Heart right ventricle (tissue), 16 donors: Measurements from ENCODE around the gene ROCK2. TPM values are rescaled to one million over a fixed set of nuclear protein-coding genes. Genes with fewer than 3 reads are reported as not detected.

Experiments
- ATAC-seq, 8 donors: fragments of 200-7000 bp; cut with Tn5 transposase; one replicate each; pipeline ENCODE4 v1.9.1; 2020; ENCODE audit warnings: mild to moderate bottlenecking in 8 of 8, moderate library complexity in 8 of 8, moderate number of reproducible peaks in 1 of 8
- DNase-seq, 2 donors: peaks; one replicate each; pipeline ENCODE4 v3.0.0-alpha.2; 2020
- H3K27ac ChIP-seq, 10 donors: fragments of 200-600 bp; sonication (generic) in 2 of 10; one replicate each; pipeline versions ENCODE4 v1.5.0 to v1.8.0; 2020 to 2022; ENCODE audit warnings: mild to moderate bottlenecking in 3 of 10
- H3K27me3 ChIP-seq, 7 donors: fragments of 200-600 bp; one replicate each; pipeline ENCODE4 v1.8.0; 2021 to 2022; ENCODE audit warnings: mild to moderate bottlenecking in 2 of 7
- H3K36me3 ChIP-seq, 9 donors: fragments of 200-600 bp; sonication (generic) in 1 of 9; one replicate each; pipeline versions ENCODE4 v1.5.0 to v1.8.0; 2020 to 2022; ENCODE audit warnings: mild to moderate bottlenecking in 2 of 9
- H3K4me1 ChIP-seq, 9 donors: fragments of 200-600 bp; sonication (generic) in 1 of 9; one replicate each; pipeline versions ENCODE4 v1.5.0 to v1.8.0; 2020 to 2022; ENCODE audit warnings: mild to moderate bottlenecking in 4 of 9
- H3K4me3 ChIP-seq, 10 donors: fragments of 200-600 bp; sonication (generic) in 2 of 10; one replicate each; pipeline versions ENCODE4 v1.5.0 to v1.8.0; 2020 to 2022; ENCODE audit warnings: mild to moderate bottlenecking in 7 of 10, moderate library complexity in 2 of 10
- H3K9me3 ChIP-seq, 11 donors: fragments of 200-600 bp in 10 of 11; sonication (generic) in 2 of 11; one replicate each; pipeline versions ENCODE4 v1.5.0 to v1.8.0; 2013 to 2022; ENCODE audit warnings: mild to moderate bottlenecking in 2 of 11, control low read depth in 1 of 11, moderate library complexity in 1 of 11
- CTCF ChIP-seq, 9 donors: fragments of 200-600 bp; sonication (generic) in 2 of 9; IDR thresholded peaks; one replicate each; pipeline versions ENCODE4 v1.5.0 to v1.8.0; 2021 to 2022; ENCODE audit warnings: antibody characterized with exemption in 9 of 9, mild to moderate bottlenecking in 5 of 9, moderate library complexity in 1 of 9
- WGBS, 2 donors: extraction: QIAGEN DNeasy Blood & Tissue Kit; methylation state at CpG; one replicate each; pipeline ENCODE4 v1.1.7; 2013; ENCODE audit warnings: inconsistent platforms in 1 of 2; 5-methylcytosine and 5-hydroxymethylcytosine counted together
- intact Hi-C, 10 donors: fragments of 100-400 bp; cut with DNase I; formaldehyde crosslinking; loops; one replicate each; pipeline versions ENCODE4 v1.11.1 to v1.14.2; 2022
- polyA plus RNA-seq, 2 donors: library from polyadenylated mRNA; stranded (reverse); fragments of 200-250 nt; gene quantifications; one replicate each; pipeline ENCODE4 v1.2.3, GENCODE V29; 2013
- total RNA-seq, 10 donors: library from RNA; stranded (reverse); fragmentation: NEBNext Ultra II Directional in 3 of 10; extraction: Animal tissue kit (Norgen Biotek cat#: 25700) in 3 of 10; gene quantifications; one replicate each; pipeline versions ENCODE4 v1.2.1 to v1.2.4, GENCODE V29; 2021 to 2023
- donor health status: Arrhythmogenic right ventricular cardiomyopathy.
- donor health status: ischemic (EF 13 %, LVEDD 7.1; RV severe dilation, severe dysfunction).
- donor health status: healthy with polysubstance abuse.
- donor health status: DM: no; HTN: yes; CAD: no.
- donor health status: DM: no; HTN: no; CAD: no.
- donor health status: ischemic (EF 25% LVEDD 6.9; RV normal size, moderate dysfunction).
- donor health status: ischemic (EF 25% LVEDD 5.7; RV mildly dilated, moderate dysfunction).
- donor health status: healthy.
- donor health status: DM: yes; HTN: yes; CAD: no.
- donor health status: Ischemic cardiomyopathy.
- donor health status: ischemic (EF 35%, LVEDD 5.7; RV mildly dilated, moderate dysfunction).
- donor health status: nonischemic (EF 11% LVEDD 7.7; RV severe dilation, severe dysfunction).
- donor health status: DM: yes; HTN: yes; CAD: no.
- donor health status: PGD.
- donor health status: ischemic (EF 29% LVEDD 5.4; RV normal size, mild dysfunction).
- donor health status: nonischemic (EF 23%, LVEDD 6.1; RV moderate dilation, normal function).

ROCK2 gene
- total and polyA plus RNA-seq, 12 donors = 6.9 to 51.8 (median 36.5) TPM

GRCh38 chr2:11303290-11304013 is 41.0 kb downstream of the ROCK2 start:
- Histone ChIP-seq H3K9me3 (no peaks in the 10 kb centered on the region), H3K36me3 (no peaks in the 10 kb centered on the region), H3K27ac (no peak overlapping the region), H3K27me3 (no peaks in the 10 kb centered on the region), H3K4me1 (peaks cover 0 to 50% (median 33%) of the 10 kb centered on the region in 9 donors), H3K4me3 (no peak overlapping the region)
- DNase-seq = no peak
- intact Hi-C loops = no loop called here
- no peak for ATAC-seq
- no peak for TF ChIP-seq CTCF (IDR thresholded peaks at IDR 0.05)
- WGBS, 2 donors = 82 to 87% methylated on average over 5 of the region's 5 CpGs

- no peaks in the 10 kb centered on the region for H3K36me3 ChIP-seq
- no peak for TF ChIP-seq CTCF (IDR thresholded peaks at IDR 0.05)
- H3K9me3 ChIP-seq = no peaks in the 10 kb centered on the region
- intact Hi-C loops = no loop called here
- ATAC-seq (no peak), DNase-seq (no peak)
- H3K4me3 ChIP-seq = no peak overlapping the region
- no peak overlapping the region for H3K27ac ChIP-seq
- WGBS, 2 donors = 87% methylated on average over 6 of the region's 6 CpGs
- H3K27me3 ChIP-seq = no peaks in the 10 kb centered on the region
- peaks cover 0 to 47% (median 19%) of the 10 kb centered on the region in 9 donors for H3K4me1 ChIP-seq
Observed at GRCh38 chr2:11299439-11299838, 45.0 kb downstream of the ROCK2 start.

- Histone ChIP-seq H3K4me3 (no peak overlapping the region), H3K4me1 (peaks cover 0 to 41% (median 17%) of the 10 kb centered on the region in 9 donors), H3K27ac (no peak overlapping the region), H3K36me3 (no peaks in the 10 kb centered on the region), H3K27me3 (no peaks in the 10 kb centered on the region), H3K9me3 (no peaks in the 10 kb centered on the region)
- WGBS, 2 donors = 55 to 58% methylated on average over 3 of the region's 3 CpGs
- DNase-seq (no peak), ATAC-seq (no peak)
- no peak for TF ChIP-seq CTCF (IDR thresholded peaks at IDR 0.05)
- intact Hi-C loops = no loop called here
Observed at GRCh38 chr2:11298592-11298991, 45.8 kb downstream of the ROCK2 start.

GRCh38 chr2:11296401-11296800 is 48.0 kb downstream of the ROCK2 start:
- H3K9me3 ChIP-seq = peaks cover 0 to 8% (median 0%) of the 10 kb centered on the region in 11 donors
- H3K27me3 ChIP-seq = no peaks in the 10 kb centered on the region
- no peak for ATAC-seq
- WGBS, 2 donors = 82 to 85% methylated on average over 2 of the region's 2 CpGs
- no peak overlapping the region for H3K27ac ChIP-seq
- no peaks in the 10 kb centered on the region for H3K36me3 ChIP-seq
- H3K4me3 ChIP-seq = no peak overlapping the region
- TF ChIP-seq CTCF (IDR thresholded peaks at IDR 0.05) = no peak
- peaks cover 0 to 47% (median 28%) of the 10 kb centered on the region in 9 donors for H3K4me1 ChIP-seq
- intact Hi-C loops = no loop called here
- no peak for DNase-seq
